ENCODE measurements around the gene ATP11B. TPM values are rescaled to one million over a fixed set of nuclear protein-coding genes. Genes with fewer than 3 reads are reported as not detected.

The ATP11B gene
- total and polyA plus RNA-seq, 2 of the 8 experiments (the other 6 are each of a cell fraction or from before 2014, with no cell fraction given): 5.1 to 26.5 TPM

DNA sequence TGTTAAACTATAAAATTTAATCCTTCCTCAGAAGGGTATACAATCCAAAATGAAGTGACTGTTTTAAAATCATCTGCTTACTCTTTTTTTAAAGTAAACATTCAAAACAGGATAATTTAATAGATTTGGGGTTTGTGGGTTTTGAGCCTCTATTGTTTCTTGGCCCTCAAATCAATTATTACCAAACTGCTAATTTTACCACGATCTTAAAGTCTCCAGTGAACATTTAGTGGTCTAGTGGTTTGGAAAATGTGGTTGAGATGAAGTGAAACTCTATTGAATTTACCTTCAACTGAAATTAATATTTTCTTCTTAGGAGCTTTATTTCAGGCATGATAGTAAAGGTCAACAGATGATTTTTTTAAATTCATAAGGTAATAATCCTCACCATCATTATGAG, 11.2 kb upstream of the ATP11B start:
- Histone ChIP-seq H3K27me3 (replicated peaks in 1 of 4; ENCODE audit: control insufficient read depth in 3 of 4, extremely low read depth in 1 of 4, insufficient read depth in 3 of 4, low read length in 3 of 4) (no peaks in the 10 kb centered on the region), H2BK15ac (ENCODE audit: low read length) (no peak overlapping the region), H2AFZ (ENCODE audit: low read length) (no peak overlapping the region), H3K79me2 (ENCODE audit: control insufficient read depth in 1 of 2, insufficient read depth in 2 of 2, low read length in 2 of 2) (no peaks in the 10 kb centered on the region), H3K9ac (replicated peaks in 1 of 4; ENCODE audit: extremely low read depth in 1 of 4, low read depth in 3 of 4, low read length in 3 of 4) (no peak overlapping the region), H3K4me3 (ENCODE audit: extremely low read depth in 1 of 4, insufficient read depth in 2 of 4, low read depth in 3 of 4, low read length in 4 of 4) (no peak overlapping the region), H2BK12ac (ENCODE audit: low read depth, low read length) (no peak overlapping the region), H3K27ac (ENCODE audit: low read depth, low read length) (no peak overlapping the region), H3K14ac (ENCODE audit: insufficient read length) (no peak overlapping the region), H4K8ac (ENCODE audit: extremely low read depth, insufficient read depth, low read length) (no peak overlapping the region), H3K4ac (replicated peaks; ENCODE audit: insufficient read length, low read depth, low read length) (no peak overlapping the region), H2BK120ac (replicated peaks; ENCODE audit: low read depth, low read length) (no peak overlapping the region), H4K91ac (replicated peaks; ENCODE audit: insufficient read length, low read length) (no peak overlapping the region), H3K36me3 (ENCODE audit: control insufficient read depth in 2 of 4, insufficient read depth in 4 of 4, low read length in 3 of 4) (no peaks in the 10 kb centered on the region), H4K20me1 (replicated peaks in 1 of 2; ENCODE audit: control insufficient read depth in 1 of 2, insufficient read depth in 2 of 2, low read length in 2 of 2) (no peaks in the 10 kb centered on the region), H3K56ac (replicated peaks; ENCODE audit: insufficient read length, low read depth, low read length) (no peak overlapping the region), H3K18ac (ENCODE audit: extremely low read depth, low read length) (no peak overlapping the region), H2BK5ac (ENCODE audit: low read depth, low read length) (no peak overlapping the region), H3K9me3 (ENCODE audit: insufficient read depth in 2 of 2, low read depth in 1 of 2, low read length in 1 of 2) (no peaks in the 10 kb centered on the region), H3K23ac (ENCODE audit: insufficient read length) (no peak overlapping the region), H3K23me2 (ENCODE audit: low read depth, low read length) (no peaks in the 10 kb centered on the region), H3K79me1 (ENCODE audit: low read depth, low read length) (no peaks in the 10 kb centered on the region), H2AK5ac (ENCODE audit: low read depth, low read length) (no peak overlapping the region), H4K5ac (ENCODE audit: insufficient read length, low read depth, low read length) (no peak overlapping the region), H2BK20ac (ENCODE audit: low read length) (no peak overlapping the region), H3K4me1 (replicated peaks in 1 of 4; ENCODE audit: control insufficient read depth in 3 of 4, insufficient read depth in 4 of 4, low read length in 3 of 4) (no peaks in the 10 kb centered on the region), H3K4me2 (ENCODE audit: insufficient read depth in 1 of 2, low read depth in 2 of 2, low read length in 2 of 2) (no peak overlapping the region)
- ChIA-PET CTCF (ENCODE audit: partially characterized antibody) (interaction anchor here (0.8 kb wide), 1 partner anchor 26 kb away, joined by 3 read pairs; no protein-coding TSS in a partner anchor), POLR2A (ENCODE audit: partially characterized antibody) (no interaction called here)
- FAIRE-seq (no peak), DNase-seq (ENCODE audit: low read depth in 1 of 2, low spot score in 2 of 2) (no peak)
- TF ChIP-seq EGR1 (IDR thresholded peaks at IDR 0.05; ENCODE audit: borderline replicate concordance, low read depth, low read length) (no peak), MAX (IDR thresholded peaks at IDR 0.05) (no peak), RAD21 (IDR thresholded peaks at IDR 0.05 in 1 of 2, conservative IDR thresholded peaks at IDR 0.05 in 1 of 2; ENCODE audit: low read depth in 2 of 2, low read length in 2 of 2) (no peak), CTBP2 (IDR thresholded peaks at IDR 0.05; ENCODE audit: borderline replicate concordance, insufficient read depth, insufficient read length, low read length) (no peak), RNF2 (IDR thresholded peaks at IDR 0.05; ENCODE audit: borderline replicate concordance, low read depth, low read length, missing control alignments, poor library complexity, severe bottlenecking) (no peak), CEBPB (IDR thresholded peaks at IDR 0.05; ENCODE audit: low read depth, low read length) (no peak), TAF1 (IDR thresholded peaks at IDR 0.05; ENCODE audit: low read depth, low read length) (no peak), BCL11A (IDR thresholded peaks at IDR 0.05; ENCODE audit: low read depth in 2 of 2, low read length in 2 of 2) (no peak), SIRT6 (IDR thresholded peaks at IDR 0.05; ENCODE audit: low read length) (no peak)
- whole genome bisulfite sequencing, 2 experiments (ENCODE audit: extremely low coverage in 1 of 2, insufficient coverage in 1 of 2, insufficient read length in 1 of 2, insufficient replicate concordance in 2 of 2, low coverage in 1 of 2, low lambda C conversion rate in 2 of 2, missing lambda C conversion rate in 1 of 2): 100% methylated on average over 1 of the region's 1 CpG; no CpG with 5 or more reads in 1 of the 2 experiments

All from H1 (cell line).